NCI-H1930 (cell line): ENCODE measurements around the gene CADM4.
A peak's percentile ranks its signal among the peaks of the same experiment; 100 is the strongest.
"Not testable (repeated sequence)": the region's sequence is repeated elsewhere in the genome, so short reads cannot be mapped to it uniquely, and the experiment has no call there.

ENCODE experiments used
- DNase-seq, 2 experiments: peaks; one replicate each; lab custom pipeline; 2025; lab: John Stamatoyannopoulos, UW

Gene CADM4

DNA sequence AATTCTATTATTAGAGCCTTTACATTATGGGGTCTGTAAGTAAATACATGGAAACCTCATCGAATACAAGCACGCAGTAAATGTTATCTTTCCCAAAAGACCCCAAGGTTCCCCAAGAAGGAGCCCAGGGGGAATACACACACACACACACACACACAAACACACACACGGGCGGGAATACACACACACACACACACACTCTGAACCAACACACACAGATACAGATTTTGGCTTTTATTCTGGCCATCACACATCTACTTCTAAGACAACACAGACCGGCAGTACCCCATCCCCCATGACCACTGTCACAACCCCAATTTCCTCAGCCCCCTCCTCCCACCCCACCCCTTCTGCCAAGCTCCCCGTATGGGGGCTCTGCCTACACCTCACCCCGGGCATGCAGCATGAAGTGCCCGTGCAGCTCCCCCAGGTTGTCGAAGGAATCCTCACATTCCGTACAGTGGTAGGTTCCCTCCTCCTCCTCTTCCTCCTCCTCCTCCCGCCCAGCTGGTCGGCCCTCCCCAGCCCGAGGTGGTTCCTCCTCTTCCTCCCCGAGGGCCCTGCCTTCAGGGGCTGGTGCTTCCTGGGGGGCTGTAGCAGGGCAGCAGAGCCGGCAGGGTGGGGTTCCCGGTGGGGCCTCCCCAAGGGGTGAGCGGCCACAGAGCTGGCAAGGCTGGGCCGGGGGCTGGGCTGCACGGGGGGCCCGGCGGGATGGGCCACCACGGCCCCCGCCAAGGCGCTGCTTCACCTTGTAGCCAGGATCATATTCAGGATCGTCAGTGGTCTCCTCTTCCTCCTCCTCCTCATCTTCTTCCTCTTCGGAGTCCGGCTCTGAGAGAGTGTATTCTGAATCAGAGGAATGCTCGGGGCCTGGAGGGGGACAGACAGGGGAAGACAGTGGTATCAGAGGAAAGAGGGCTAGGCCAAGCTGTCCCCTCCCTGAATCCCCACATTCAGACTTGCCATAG is 32.1 kb downstream of the CADM4 start:
- DNase-seq = no peak

DNA sequence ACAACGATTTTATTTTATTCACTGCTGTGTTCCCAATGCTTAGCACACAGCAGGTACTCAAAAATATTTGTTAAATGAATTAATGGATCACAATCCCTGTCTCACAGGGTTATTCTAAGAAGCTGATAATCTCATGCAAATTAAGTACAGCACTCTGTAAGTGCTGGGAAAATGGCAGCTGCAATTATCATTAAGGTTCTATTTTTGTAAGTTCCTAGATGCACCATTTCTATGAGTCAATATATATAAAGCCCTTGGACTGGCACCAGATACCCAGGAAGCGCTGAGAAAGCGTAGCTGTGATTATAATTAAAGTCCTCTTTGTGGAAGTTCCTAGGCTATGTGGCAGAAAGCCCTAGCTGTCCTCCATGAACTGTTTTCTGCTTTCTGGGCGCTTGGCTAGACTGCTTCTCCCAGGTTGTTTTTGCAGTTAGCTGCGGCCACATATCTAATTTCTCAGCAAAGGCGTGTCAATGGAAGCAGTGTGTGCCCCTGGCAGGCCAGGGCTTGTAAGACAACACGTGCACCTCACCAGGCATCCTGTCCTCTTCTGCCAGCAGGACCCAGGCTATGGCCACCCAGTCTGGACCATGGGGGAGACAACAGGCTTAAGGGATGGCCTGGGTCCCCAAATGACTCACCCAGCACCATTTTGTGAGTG is 33.0 kb downstream of the CADM4 start:
- no peak for DNase-seq

DNA sequence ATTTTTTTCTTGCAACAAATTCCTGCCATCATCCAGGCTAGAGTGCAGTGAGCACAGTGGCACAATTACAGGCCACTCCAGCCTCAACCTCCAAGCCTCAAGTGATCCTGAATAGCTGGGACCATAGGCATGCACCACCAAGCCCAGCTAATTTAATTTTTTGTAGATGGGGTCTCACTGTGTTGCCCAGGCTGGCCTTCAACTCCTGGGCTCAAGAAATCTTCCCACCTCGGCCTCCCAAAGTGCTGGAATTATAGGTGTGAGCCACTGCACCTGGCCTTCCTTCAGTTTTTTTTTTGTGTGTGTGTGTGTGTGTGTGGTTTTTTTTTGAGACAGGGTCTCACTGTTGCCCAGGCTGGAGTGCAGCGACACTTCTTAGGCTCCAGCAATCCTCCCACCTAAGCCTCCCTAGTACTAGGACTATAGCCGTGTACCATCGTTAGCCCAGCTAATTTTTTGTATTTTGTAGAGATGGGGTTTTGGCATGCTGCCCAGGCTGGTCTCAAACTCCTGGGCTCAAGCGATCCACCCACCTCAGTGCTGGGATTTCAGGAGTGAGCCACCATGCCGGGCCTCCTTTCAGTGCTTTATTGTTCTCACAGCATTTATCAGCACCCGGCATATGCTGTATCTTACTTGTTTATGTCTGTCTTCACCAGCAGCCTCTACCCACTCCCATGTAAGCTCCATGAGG is 33.6 kb downstream of the CADM4 start:
- no peak for DNase-seq

DNA sequence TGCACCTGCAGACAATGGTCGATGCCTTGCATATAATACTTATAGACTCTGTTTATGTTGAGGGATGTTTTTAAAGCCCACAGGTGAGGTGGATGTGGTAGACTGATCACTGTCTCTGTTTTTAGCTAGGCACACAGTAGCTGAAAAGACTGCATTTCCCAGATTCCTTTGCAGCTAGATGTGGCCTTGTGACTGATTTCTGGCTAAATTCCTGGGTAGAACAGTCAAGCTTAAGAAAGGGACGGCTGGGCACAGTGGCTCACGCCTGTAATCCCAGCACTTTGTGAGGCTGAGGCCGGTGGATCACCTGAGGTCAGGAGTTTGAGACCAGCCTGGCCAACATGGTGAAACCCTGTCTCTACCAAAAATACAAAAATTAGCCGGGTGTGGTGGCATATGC is 39.3 kb downstream of the CADM4 start:
- DNase-seq = not testable (repeated sequence)

DNA sequence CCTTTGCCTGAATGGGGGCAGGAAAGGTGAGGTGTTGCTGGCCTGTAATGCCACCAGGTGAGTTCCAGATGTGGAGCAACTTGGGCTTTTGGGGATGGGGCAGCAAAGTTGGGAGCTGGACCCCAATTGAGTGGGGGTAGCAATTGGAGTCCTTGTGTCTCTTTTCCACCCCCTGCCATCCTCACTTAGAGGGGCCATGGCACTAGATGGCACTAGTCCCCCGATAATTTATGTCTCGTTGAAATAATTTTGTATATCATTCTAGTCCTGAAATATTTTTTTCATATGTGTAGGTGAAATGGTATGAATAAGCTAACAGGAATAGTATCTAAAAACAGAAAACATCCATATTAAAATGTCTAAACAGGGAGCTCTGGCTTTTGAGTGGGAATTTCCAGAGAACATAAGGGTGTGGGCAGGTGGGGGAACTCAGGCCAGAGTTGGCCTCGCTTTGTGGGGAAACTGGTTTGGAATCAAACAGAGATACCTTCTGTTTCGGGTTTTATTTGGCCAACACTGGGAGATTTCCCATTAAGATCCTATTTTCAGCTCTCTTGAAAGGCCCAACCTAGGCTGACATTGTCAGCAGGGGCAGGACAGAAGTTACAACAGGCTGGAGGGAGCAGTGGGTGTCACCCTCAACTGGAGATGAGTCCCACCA is 39.9 kb downstream of the CADM4 start:
- DNase-seq = no peak

DNA sequence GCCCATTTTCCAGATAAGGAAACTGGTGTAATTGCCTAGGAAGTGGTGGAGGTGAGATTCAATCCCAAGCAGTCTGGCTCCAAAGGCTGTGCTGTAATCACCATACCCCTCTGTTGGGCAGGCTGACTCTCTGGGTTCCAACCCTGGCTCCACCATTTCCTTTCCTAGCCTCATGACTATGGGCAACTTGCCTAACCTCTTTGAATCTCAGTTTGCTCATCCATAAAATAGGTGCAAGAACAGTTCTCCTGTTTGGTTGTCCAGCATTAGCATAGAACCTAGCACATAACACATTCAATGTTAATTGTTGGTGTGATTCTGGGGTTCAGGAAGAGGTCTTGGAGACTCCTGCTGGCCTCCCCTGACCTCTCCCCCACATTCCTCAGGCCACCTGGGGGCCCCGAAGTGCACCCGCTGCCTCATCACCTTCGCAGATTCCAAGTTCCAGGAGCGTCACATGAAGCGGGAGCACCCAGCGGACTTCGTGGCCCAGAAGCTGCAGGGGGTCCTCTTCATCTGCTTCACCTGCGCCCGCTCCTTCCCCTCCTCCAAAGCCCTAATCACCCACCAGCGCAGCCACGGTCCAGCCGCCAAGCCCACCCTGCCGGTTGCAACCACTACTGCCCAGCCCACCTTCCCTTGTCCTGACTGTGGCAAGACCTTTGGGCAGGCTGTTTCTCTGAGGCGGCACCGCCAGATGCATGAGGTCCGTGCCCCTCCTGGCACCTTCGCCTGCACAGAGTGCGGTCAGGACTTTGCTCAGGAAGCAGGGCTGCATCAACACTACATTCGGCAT is 41.0 kb downstream of the CADM4 start:
- no peak for DNase-seq

DNA sequence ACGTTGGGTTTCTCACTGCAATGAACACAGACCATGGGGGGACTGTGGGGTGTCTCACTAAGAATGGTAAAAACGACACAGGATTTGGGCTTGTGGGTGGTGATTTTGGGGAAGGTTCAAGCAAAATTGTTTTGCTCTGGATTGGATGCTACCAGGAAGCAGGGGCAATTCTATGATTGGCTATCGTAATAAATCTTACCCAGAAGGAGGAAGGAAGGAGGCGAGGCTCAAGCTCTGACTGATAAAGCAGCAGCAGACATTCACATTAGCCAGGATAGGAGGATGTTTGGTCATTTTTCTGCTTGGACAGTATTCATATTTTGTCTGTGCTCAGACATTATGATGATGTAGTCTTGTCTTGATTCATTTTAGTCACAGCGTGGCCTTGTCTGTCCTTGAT is 41.8 kb downstream of the CADM4 start:
- no peak for DNase-seq

DNA sequence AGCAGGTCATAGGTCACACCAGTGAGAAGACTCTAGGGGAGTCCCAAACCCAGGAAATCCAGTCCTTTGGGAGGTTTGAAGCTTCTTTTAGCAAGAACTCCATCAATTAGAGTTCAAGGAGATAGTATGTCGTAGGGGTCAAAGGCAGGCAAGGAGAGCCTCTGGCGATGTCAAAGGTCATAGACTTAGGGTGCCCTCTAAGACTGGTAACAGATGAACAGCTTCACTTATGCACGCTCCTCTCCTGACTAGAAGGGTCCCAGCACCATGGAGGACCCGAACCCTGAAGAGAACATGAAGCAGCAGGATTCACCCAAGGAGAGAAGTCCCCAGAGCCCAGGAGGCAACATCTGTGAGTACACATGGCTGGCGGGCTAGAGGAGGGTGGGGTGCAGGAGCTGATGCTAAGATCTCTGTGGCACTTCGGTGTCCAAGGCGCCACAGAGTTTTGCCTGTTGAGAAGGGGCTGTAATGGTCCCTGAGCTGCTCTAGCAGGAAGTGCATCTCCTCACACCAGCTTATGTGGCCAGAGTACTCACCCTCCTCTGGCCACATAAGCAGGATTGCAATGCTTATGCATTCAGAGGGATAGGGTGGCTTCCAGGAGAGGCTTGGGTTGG is 42.7 kb downstream of the CADM4 start:
- DNase-seq = no peak

DNA sequence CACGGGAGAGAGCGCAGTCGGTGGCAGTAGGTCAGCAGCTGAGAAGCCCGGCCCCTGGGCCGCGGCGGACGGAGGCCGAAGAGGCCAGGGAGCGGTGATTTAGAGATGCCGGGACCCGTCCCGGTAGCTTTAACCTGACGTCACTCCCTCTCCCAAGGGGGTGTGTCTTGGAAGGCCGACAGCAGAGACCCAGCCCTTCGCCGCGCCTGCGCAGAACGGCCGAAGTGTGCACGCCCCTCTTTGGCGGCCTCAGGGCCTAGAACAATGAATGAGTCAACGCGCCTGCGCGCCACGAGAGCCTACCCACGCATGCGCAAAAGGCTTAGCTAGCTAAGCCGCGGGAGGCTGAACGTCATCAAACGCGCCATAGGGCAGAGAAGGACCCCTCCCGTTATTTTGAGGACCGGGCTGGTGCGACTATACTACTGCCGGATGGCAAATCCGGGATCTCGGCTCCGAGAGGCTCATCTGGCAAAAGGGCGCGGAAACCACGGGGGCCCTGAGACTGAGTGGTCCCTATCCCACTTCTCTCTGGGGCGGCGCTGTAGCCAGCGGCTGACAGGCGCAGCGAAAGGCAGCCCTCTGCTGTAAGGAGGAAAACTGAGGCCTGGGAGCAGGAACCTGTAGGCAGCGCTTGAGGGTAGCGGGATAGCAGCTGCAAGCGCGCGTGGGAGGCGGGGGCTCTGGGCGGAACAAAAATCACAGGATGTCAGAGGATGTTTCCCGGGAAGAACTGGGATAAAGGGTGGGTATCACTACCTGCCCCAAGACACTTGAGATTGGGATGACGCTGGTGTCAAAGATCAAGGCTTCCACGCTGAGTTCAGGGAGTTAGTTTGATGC is 43.4 kb downstream of the CADM4 start, which contains the start of the genes IRGQ and ZNF576:
Gene IRGQ, minus strand, starts transcription at position 136 of the 843 bp plus-strand sequence. CDS start 796 bp downstream, outside the sequence.
Gene ZNF576, plus strand, starts transcription at position 597 of the 843 bp plus-strand sequence. CDS start 514 bp downstream, outside the sequence.
- DNase-seq = peak; percentile 100

DNA sequence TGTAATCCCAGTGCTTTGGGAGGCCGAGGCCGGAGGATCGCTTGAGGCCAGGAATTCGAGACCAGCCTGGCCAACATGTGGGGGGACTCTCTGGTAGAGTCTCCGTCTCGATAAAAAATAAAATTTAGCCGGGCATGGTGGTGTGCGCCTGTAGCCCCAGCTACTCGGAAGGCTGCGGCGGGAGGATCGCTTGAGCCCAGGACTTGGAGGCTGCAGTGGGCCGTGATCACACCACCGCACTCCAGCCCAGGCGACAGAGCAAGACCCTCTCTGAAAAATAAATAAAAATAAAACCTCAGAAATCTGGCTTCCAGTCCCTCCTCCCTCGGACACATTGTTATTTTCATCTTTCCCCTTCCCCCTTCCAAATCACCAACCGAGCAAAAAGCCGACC is 44.0 kb downstream of the CADM4 start:
- DNase-seq = no peak

DNA sequence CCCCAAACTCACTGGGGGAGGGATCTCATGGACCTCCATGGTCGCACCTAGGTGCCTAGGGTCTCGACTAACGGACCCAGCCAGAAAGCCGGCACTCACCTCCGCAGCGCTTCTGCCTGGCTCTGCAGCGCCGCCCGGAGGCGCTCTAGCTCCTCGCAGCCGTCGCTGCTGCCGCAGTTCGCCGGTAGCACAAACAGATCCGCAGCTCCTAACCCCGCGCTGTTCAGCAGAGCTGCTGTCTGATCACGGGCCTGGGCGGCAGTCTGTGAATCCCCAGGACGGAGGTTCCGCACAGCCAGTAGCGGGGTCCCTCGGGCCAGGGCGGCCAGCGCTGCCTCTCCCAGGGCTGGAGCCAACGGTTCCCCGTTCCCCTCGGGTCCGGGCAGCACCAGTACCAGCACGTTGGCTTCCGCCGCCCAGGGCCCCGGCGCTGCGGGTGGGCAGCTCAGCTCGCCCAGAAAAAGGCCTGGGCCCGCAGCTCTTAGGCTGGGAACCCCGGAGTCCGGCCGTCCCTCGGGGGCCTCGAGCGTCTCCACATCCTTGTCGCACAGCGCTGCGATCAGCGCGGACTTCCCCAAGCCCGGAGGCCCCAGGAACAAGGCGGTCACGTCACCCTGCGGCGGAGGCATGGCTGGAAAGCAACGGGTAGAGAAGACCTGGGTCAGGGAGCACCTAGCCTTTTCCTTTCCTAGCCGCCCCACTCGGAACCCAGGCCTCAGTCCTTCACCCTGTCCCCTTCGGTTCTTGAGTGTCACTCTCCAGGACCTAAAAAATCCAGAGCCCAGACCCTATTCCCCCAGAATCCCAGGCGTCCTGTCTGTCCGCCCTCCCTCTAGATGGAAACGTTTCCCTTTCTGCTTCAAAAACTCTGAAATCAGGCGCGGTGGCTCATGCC is 44.7 kb downstream of the CADM4 start:
- no peak for DNase-seq

DNA sequence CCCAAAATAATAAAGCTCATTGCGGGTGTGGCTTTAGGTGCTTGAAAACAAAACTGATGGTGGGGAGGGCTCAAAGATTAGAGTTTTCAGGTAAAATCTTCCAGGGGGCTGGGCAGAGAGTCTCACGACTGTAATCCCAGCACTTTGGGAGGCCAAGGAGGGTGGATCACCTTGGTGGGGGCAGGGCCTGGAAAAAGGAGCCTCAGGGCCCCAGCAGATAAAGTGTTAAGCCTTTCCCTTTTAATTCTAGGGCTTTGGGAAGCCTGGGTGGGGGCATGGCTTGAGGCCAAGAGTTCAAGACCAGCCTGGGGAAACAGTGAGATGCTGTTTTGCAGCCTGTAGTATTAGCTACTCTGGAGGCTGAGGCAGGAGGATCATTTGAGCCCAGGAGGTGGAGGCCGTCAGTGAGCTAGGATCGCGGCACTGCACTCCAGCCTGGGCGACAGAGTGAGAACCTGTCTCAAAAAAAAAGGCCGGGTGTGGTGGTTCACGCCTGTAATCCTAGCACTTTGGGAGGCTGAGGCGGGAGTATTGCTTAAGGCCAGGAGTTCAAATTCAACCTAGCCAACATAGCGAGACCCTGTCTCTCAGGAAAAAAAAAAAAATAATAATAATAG is 45.5 kb downstream of the CADM4 start:
- no peak for DNase-seq

DNA sequence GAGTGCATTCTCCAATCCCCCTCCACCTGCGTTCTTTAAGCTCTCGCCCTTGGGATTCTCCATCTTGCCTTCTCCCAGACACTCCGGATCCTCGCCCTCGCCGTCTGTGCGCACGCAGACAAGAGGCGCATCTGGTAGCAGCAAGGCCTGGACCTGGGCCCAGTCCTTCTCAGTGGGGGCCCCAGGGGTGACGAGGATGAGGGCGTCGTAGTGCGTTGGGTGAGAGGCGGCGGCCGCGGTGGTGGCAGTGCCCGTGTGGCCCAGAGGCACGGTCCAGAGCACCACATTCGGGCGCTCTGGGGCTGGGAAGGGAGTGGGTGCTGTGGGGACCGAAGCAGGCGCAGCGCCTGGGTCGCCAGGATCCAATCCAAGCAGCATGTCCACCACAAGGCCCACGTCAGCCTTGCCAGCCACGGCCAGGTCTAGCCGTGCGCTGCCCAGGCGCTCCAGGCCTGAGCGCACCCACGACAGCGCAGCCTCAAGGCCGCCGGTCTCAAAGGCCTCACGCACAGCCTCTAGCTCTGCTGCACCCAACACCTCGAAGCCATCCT is 46.8 kb downstream of the CADM4 start:
- no peak for DNase-seq

DNA sequence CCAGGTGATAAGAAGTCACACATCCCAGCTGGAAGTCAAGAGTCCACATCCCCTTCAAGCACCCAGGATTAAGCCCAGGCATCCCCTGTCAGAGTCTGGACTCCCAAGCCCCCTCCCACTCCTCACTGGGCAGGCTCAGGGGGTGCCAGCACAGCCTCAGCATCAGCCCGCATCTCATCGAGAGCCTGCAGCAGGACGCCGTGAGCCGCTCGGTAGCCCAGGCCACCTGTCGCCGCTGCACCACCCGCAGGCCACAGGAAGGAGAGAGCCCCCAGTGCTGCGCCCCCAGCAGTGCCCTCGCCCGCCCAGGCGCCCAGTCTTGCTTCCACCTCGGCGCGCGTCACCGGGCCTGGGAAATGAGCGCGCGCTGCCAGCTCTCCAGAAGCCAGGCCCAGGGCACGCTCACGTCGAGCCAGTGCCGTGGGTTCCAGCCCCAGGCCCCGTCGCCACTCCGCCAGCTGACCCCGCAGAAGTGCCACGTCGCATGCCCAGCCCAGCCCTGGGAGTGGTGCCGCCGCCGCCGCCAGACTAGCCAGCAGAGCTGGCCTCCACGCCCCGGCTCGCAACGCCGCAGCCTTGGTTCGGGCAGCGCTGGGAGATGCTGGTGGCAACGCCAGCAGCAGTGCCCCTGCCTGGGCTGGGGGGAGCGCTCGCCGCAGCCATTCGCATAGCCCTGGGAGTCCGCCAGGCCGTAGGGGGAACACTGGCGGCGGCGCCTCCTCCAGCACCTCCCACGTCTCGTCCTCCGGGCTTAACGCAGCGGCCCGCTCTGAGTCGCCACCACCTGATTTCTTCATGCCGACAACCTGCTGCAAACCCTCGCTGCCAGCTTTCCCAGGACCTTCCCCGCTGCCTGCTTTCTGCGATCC is 47.5 kb downstream of the CADM4 start:
- no peak for DNase-seq

DNA sequence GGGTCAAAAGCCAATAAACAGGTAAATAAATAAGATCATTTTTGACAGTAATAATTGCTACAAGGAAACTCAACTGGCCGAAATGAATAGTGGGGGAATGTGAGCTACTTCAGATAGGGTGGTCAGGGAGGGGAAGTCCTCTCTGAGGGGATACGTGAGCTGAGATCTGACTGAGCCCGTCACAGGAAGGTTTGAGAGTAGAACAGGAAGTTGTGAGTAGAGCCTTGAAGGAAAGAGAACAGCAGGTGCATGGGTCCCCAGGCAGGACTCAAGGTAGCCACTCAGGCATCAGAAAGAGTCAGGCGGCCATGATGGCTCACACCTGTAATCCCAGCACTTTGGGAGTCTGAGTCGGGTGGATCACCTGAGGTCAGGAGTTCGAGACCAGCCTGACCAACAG is 50.0 kb downstream of the CADM4 start:
- no peak for DNase-seq

DNA sequence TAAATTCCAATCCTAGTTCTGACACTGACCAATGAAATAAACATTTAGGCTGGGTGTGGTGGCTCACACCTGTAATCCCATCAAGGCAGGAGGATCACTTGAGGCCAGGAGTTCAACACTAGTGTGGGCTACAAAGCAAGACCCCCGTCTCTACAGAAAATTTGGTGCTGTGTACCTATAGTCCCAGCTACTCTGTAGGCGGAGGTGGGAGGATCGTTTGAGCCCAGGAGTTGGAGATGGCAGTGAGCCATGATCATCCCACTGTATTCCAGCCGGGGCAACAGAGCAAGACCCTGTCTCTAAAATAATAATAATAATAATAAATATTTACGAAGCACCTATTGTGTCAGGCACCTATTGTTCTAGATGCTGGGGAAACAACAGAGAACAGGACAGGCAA is 50.4 kb downstream of the CADM4 start:
- no peak for DNase-seq

DNA sequence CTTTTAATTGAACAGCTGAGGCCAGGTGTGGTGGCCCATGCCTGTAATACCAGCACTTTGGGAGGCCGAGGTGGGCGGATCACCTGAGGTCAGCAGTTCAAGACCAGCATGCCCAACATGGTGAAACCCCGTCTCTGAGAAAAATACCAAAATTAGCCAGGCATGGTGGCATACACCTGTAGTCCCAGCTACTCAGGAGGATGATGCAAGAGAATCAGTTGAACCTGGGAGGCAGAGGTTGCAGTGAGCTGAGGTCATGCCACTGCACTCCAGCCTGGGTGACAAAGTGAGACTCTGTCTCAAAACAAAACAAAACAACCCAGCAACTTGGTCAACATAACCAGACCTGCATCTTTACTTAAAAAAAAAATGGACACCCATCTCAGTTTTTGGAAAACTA is 52.6 kb downstream of the CADM4 start:
- DNase-seq = not testable (repeated sequence)
